ENCODE measurements around the gene FCRL5.
"Not testable (repeated sequence)": the region's sequence is repeated elsewhere in the genome, so short reads cannot be mapped to it uniquely, and the experiment has no call there.

FCRL5 gene

DNA sequence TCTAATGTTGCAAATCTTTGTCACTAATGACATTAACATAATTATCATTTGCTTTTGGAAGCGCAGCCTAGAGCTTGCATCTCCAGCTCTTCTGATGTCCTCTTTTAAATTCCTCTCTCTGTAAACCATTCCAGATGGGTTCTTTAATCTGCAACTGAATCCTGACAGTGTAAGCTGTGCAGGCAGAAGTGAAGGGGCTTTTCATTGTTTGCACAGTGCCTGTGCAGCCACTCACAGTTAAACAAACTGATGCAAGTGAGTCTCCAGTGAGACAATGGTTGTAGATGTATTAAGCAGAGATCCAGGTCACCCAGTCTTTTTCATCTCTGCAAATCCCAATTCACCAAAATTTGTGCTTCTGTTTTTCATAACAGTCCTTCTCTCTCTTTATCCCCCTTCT, 22.5 kb upstream of the FCRL5 start:
- no peaks in the 10 kb centered on the region for H3K27me3 ChIP-seq (ENCODE audit: control insufficient read depth, insufficient read depth, low read length)
- no peak overlapping the region for H3K27ac ChIP-seq (ENCODE audit: low read depth, low read length)

DNA sequence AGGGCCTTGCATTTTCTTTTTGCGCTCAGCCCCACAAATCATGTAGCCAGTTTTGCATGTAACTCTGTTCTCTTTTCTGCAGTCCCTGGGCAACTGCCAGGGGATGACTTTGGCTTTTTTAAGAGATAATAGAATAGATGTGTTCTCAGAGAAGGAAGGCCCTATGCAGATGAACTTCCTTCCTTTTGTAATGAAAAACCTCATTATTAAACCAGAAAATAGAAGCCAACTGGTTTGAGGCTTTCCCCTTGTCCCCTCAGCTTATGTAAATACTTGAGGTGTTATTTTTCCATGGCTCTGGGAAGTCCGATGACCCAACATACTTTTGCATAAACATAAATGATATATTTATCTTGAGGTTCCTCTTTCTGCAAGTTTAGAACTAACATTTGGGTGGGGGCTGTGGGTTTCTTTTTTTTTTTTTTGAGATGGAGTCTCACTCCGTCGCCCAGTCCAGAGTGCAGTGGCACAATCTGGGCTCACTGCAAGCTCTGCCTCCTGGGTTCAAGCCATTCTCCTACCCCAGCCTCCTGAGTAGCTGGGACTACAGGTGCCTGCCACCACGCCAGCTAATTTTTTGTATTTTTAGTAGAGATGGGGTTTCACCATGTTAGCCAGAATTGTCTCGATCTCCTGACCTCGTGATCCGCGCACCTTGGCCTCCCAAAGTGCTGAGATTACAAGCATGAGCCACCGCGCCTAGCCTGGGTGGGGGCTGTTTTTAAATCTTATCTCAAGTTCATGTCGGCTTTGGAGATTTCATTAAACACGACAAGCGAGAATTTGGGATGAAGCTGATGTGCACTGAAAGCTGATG, 14.4 kb upstream of the FCRL5 start:
- Histone ChIP-seq H3K9ac (ENCODE audit: low read length) (no peak overlapping the region), H3K9me3 (ENCODE audit: control insufficient read depth, insufficient read depth, low read depth, low read length) (no peaks in the 10 kb centered on the region), H3K4me1 (ENCODE audit: control insufficient read depth, insufficient read depth, low read length) (peaks cover 27% of the 10 kb centered on the region), H3K4me3 (ENCODE audit: low read depth, low read length) (no peak overlapping the region), H3K27me3 (ENCODE audit: control insufficient read depth, insufficient read depth, low read length) (no peaks in the 10 kb centered on the region), H3K36me3 (ENCODE audit: control insufficient read depth, insufficient read depth, low read length) (no peaks in the 10 kb centered on the region), H3K27ac (ENCODE audit: low read depth, low read length) (no peak overlapping the region)

More for the DNA sequence above, 22.5 kb upstream of the FCRL5 start:
- H3K4me3 ChIP-seq (ENCODE audit: low read depth, low read length) = no peak overlapping the region
- H3K9ac ChIP-seq (ENCODE audit: low read length) = no peak overlapping the region
- no peaks in the 10 kb centered on the region for H3K36me3 ChIP-seq (ENCODE audit: control insufficient read depth, insufficient read depth, low read length)
- H3K9me3 ChIP-seq (ENCODE audit: control insufficient read depth, insufficient read depth, low read depth, low read length) = no peaks in the 10 kb centered on the region
- no peaks in the 10 kb centered on the region for H3K4me1 ChIP-seq (ENCODE audit: control insufficient read depth, insufficient read depth, low read length)

DNA sequence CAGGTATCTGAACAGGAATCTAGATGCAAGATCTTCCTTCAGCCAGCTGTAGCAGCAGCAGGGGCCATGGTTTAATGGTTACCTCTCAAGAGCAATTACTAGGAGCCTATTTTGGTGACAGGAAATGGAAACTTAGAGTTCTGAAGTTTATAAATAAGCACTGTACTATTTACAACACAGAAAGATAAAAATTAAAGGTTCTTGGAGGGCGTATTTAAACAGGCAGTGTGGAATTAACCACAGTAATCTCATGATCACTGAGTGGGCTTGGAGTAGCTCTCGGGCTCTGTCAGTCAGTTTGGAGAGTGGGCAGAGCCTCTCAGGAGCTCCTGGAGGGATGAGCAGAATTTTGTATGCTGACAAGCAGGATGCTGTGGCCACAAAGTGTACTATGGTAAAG, 10.2 kb upstream of the FCRL5 start:
- no peak overlapping the region for H3K27ac ChIP-seq (ENCODE audit: low read depth, low read length)
- no peaks in the 10 kb centered on the region for H3K36me3 ChIP-seq (ENCODE audit: control insufficient read depth, insufficient read depth, low read length)
- no peaks in the 10 kb centered on the region for H3K9me3 ChIP-seq (ENCODE audit: control insufficient read depth, insufficient read depth, low read depth, low read length)
- no peak overlapping the region for H3K9ac ChIP-seq (ENCODE audit: low read length)
- no peak overlapping the region for H3K4me3 ChIP-seq (ENCODE audit: low read depth, low read length)
- H3K27me3 ChIP-seq (ENCODE audit: control insufficient read depth, insufficient read depth, low read length) = no peaks in the 10 kb centered on the region
- peaks cover 31% of the 10 kb centered on the region for H3K4me1 ChIP-seq (ENCODE audit: control insufficient read depth, insufficient read depth, low read length)

DNA sequence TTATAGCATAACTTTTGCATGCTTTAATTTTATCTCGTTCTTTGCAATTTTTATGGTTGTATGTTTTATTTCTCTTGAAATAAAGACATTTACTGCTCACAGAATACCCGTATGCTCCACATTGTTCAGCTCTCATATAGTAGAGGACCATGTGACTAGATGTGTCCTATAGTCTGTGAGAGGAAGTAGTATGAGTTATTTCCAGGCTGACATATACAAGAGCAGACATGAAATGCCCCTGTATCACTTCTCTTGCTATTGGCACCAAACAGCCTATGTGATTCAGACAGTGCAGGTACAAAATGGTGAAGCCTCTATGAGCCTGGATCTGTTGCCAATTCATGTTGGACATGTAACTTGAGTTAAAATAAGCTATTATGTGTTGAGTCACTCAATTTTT, 5.8 kb upstream of the FCRL5 start:
- H3K9me3 ChIP-seq (ENCODE audit: control insufficient read depth, insufficient read depth, low read depth, low read length) = no peaks in the 10 kb centered on the region
- peaks cover 16% of the 10 kb centered on the region for H3K4me1 ChIP-seq (ENCODE audit: control insufficient read depth, insufficient read depth, low read length)
- no peaks in the 10 kb centered on the region for H3K36me3 ChIP-seq (ENCODE audit: control insufficient read depth, insufficient read depth, low read length)
- H3K4me3 ChIP-seq (ENCODE audit: low read depth, low read length) = no peak overlapping the region
- H3K27ac ChIP-seq (ENCODE audit: low read depth, low read length) = no peak overlapping the region
- no peaks in the 10 kb centered on the region for H3K27me3 ChIP-seq (ENCODE audit: control insufficient read depth, insufficient read depth, low read length)
- H3K9ac ChIP-seq (ENCODE audit: low read length) = no peak overlapping the region

DNA sequence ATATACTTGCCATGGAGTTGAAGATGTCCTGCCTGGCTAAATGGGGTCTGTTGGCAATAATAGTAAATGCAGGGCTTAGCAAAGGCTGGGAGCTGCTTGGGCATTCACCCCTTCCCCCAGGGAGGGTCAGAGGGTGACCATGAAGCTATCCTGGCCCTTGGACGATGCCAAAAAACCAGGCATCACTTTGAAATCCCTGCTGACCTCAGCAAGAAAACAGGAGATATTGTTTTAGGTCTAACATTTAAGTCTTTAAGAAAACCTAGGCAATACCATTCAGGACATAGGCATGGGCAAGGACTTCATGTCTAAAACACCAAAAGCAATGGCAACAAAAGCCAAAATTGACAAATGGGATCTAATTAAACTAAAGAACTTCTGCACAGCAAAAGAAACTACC, 4.2 kb downstream of the FCRL5 start:
- not testable (repeated sequence) for H3K4me3 ChIP-seq (ENCODE audit: low read depth, low read length); H3K9ac ChIP-seq (ENCODE audit: low read length); H3K36me3 ChIP-seq (ENCODE audit: control insufficient read depth, insufficient read depth, low read length); H3K27me3 ChIP-seq (ENCODE audit: control insufficient read depth, insufficient read depth, low read length); H3K4me1 ChIP-seq (ENCODE audit: control insufficient read depth, insufficient read depth, low read length); H3K27ac ChIP-seq (ENCODE audit: low read depth, low read length); H3K9me3 ChIP-seq (ENCODE audit: control insufficient read depth, insufficient read depth, low read depth, low read length)

DNA sequence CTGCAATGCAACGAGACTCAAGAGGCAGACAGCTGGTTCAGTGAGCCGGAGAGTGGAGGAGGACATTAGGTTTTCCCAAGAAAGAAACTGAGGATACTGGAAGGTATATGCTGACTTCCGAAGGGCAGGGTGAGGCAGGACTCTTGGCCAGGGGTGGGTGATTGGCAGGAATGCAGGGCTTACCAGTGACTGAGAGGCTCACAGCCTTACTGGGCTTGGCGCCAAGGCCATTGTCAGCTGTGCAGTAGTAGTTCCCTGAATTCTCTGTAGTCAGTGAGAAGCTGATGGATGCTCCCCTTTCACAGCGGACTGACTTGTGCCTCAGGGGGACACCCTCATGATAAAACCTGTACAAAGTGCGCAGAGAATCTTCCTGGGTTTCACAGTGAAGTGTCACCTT, 9.6 kb downstream of the FCRL5 start:
- no peaks in the 10 kb centered on the region for H3K27me3 ChIP-seq (ENCODE audit: control insufficient read depth, insufficient read depth, low read length)
- no peak overlapping the region for H3K9ac ChIP-seq (ENCODE audit: low read length)
- no peak overlapping the region for H3K27ac ChIP-seq (ENCODE audit: low read depth, low read length)
- no peaks in the 10 kb centered on the region for H3K36me3 ChIP-seq (ENCODE audit: control insufficient read depth, insufficient read depth, low read length)
- no peak overlapping the region for H3K4me3 ChIP-seq (ENCODE audit: low read depth, low read length)
- H3K4me1 ChIP-seq (ENCODE audit: control insufficient read depth, insufficient read depth, low read length) = peaks cover 24% of the 10 kb centered on the region
- H3K9me3 ChIP-seq (ENCODE audit: control insufficient read depth, insufficient read depth, low read depth, low read length) = peaks cover 10% of the 10 kb centered on the region

DNA sequence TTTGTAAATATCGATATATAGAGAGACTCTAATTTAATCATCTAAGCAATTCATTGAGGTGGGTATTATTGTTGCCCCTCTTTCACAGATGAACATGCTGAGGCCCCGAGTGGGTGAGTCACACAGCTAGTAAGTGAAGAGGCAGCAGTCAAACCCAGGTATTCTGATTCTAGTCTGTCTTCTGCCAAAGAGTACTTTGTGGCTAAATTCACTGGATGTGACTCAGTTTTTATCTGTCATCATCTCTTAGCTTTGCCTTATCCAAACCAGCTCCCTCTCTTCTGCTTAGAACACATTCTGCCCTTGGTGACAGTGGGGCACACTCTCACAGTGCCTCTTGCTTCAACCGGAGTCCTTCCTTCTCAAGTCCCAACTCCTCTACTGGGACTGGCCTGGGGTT, 11.5 kb downstream of the FCRL5 start:
- H3K27ac ChIP-seq (ENCODE audit: low read depth, low read length) = no peak overlapping the region
- H3K9ac ChIP-seq (ENCODE audit: low read length) = no peak overlapping the region
- no peak overlapping the region for H3K4me3 ChIP-seq (ENCODE audit: low read depth, low read length)
- no peaks in the 10 kb centered on the region for H3K36me3 ChIP-seq (ENCODE audit: control insufficient read depth, insufficient read depth, low read length)
- H3K4me1 ChIP-seq (ENCODE audit: control insufficient read depth, insufficient read depth, low read length) = peaks cover 24% of the 10 kb centered on the region
- peaks cover 22% of the 10 kb centered on the region for H3K9me3 ChIP-seq (ENCODE audit: control insufficient read depth, insufficient read depth, low read depth, low read length)
- H3K27me3 ChIP-seq (ENCODE audit: control insufficient read depth, insufficient read depth, low read length) = no peaks in the 10 kb centered on the region

DNA sequence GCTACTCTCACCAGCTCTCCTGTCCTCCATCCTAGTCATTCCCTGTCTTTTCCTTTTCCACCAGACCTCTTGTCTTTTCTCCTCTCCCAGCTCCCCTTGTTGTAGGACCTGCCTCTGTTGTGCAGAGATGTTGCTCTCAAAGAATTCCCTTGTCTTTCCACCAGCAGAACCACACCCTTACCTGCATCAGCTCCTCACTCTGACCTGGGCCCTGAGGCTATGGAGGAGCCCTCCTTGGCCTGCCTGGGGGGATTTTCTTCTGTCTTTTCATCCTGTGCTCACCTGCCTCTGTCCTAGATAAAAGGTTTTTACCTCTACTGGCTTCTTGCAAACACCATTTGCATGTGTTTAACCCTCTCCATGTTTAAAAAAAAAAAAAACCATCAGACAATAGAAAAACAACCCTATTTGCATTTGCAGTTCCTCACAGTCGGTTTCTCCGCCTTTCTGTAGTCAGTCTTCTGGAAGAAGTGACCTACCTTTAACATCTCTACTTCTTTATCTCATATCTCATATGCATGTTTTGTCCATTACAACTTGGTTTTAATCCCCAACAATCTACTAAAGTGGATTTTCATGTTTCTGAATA, 12.1 kb downstream of the FCRL5 start:
- peak overlapping the region; percentile 60 for H3K27ac ChIP-seq (ENCODE audit: low read depth, low read length)
- H3K4me3 ChIP-seq (ENCODE audit: low read depth, low read length) = no peak overlapping the region
- H3K4me1 ChIP-seq (ENCODE audit: control insufficient read depth, insufficient read depth, low read length) = peaks cover 24% of the 10 kb centered on the region
- peaks cover 22% of the 10 kb centered on the region for H3K9me3 ChIP-seq (ENCODE audit: control insufficient read depth, insufficient read depth, low read depth, low read length)
- H3K9ac ChIP-seq (ENCODE audit: low read length) = peak overlapping the region; percentile 35
- H3K36me3 ChIP-seq (ENCODE audit: control insufficient read depth, insufficient read depth, low read length) = no peaks in the 10 kb centered on the region
- H3K27me3 ChIP-seq (ENCODE audit: control insufficient read depth, insufficient read depth, low read length) = no peaks in the 10 kb centered on the region

DNA sequence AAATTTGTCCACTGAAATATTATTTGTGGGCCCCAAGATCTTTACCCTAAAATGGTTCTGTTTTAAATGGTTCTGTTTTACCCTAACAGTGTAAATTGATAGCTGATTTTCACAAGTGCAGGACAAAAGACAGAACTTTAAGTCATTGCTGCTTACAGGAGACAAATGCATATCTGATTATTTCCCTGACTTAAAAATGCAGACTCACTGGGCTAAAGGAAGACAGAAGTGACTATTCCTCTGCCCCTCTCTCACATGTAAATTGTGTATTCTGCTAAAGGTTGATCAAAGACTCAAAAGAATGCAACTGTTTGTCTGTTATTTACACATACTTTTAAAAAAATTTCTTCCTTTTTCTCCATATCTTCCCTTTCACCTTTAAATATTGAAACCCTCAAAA, 12.7 kb downstream of the FCRL5 start:
- H3K4me3 ChIP-seq (ENCODE audit: low read depth, low read length) = no peak overlapping the region
- peak overlapping the region; percentile 35 for H3K9ac ChIP-seq (ENCODE audit: low read length)
- H3K27me3 ChIP-seq (ENCODE audit: control insufficient read depth, insufficient read depth, low read length) = no peaks in the 10 kb centered on the region
- H3K27ac ChIP-seq (ENCODE audit: low read depth, low read length) = peak overlapping the region; percentile 60
- peaks cover 23% of the 10 kb centered on the region for H3K4me1 ChIP-seq (ENCODE audit: control insufficient read depth, insufficient read depth, low read length)
- no peaks in the 10 kb centered on the region for H3K36me3 ChIP-seq (ENCODE audit: control insufficient read depth, insufficient read depth, low read length)
- H3K9me3 ChIP-seq (ENCODE audit: control insufficient read depth, insufficient read depth, low read depth, low read length) = peaks cover 22% of the 10 kb centered on the region

DNA sequence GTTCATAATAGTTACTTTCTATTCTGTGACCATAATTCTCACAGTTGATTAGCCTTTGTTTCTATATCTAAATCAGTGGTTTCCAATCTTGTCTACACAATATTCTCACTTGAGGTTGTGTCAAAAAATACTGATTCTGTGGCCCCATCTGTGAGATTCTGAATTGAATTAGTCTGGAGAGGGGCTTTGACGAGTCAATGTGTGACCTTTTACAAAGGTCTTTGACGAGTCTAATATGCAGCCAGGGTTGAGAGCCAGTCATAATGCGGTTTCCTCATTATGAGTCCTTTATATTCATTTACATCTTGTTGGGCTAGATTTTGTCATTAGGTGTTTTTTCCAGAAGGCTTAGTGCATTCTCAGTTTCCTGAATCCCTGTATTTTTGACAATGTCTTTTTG, 19.7 kb downstream of the FCRL5 start:
- no peak overlapping the region for H3K4me3 ChIP-seq (ENCODE audit: low read depth, low read length)
- H3K9me3 ChIP-seq (ENCODE audit: control insufficient read depth, insufficient read depth, low read depth, low read length) = peaks cover 11% of the 10 kb centered on the region
- no peak overlapping the region for H3K27ac ChIP-seq (ENCODE audit: low read depth, low read length)
- no peaks in the 10 kb centered on the region for H3K4me1 ChIP-seq (ENCODE audit: control insufficient read depth, insufficient read depth, low read length)
- H3K27me3 ChIP-seq (ENCODE audit: control insufficient read depth, insufficient read depth, low read length) = no peaks in the 10 kb centered on the region
- no peaks in the 10 kb centered on the region for H3K36me3 ChIP-seq (ENCODE audit: control insufficient read depth, insufficient read depth, low read length)
- H3K9ac ChIP-seq (ENCODE audit: low read length) = no peak overlapping the region

DNA sequence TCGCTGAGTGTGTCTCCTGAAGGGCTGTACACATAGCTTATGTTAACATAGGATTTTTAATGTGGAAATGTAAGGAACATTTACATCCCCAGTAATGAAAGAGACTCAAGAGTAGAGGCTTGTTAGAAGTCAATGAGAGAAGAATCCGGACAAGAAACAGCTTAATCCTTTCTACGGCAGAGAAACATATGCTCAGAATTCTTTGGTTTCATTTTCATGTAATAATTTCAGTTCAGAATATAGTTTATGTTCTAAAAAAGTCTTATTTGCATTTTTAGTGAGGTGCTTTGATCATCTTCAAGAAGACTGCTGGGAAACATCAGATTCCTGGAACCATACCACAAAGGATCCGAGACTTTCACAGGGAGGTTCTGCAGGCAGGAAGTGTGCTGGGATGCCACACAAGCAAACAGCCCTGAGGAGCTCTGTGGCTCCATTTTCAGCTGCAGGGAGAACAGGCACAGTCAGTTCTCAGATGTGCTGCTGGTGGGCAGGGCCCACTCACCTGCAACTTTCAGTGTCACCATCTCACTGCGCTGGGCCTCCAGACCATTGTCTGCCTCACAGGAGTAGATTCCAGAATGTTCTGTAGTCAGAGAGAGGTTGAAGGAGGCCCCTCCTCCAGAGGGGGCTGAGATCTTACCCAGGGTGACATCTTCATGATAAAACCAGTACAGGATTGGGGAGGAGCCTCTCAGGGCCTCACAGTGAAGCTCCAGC, 28.4 kb downstream of the FCRL5 start:
- Histone ChIP-seq H3K9me3 (ENCODE audit: control insufficient read depth, insufficient read depth, low read depth, low read length) (no peaks in the 10 kb centered on the region), H3K4me3 (ENCODE audit: low read depth, low read length) (no peak overlapping the region), H3K27me3 (ENCODE audit: control insufficient read depth, insufficient read depth, low read length) (no peaks in the 10 kb centered on the region), H3K4me1 (ENCODE audit: control insufficient read depth, insufficient read depth, low read length) (no peaks in the 10 kb centered on the region), H3K36me3 (ENCODE audit: control insufficient read depth, insufficient read depth, low read length) (no peaks in the 10 kb centered on the region), H3K27ac (ENCODE audit: low read depth, low read length) (no peak overlapping the region), H3K9ac (ENCODE audit: low read length) (no peak overlapping the region)
